HG02610 (cell line): ENCODE results near the gene CCR5AS.
"Not testable (repeated sequence)": the region's sequence is repeated elsewhere in the genome, so short reads cannot be mapped to it uniquely, and the experiment has no call there.

Experiments used
- ATAC-seq: cut with Tn5 transposase; IDR thresholded peaks from one replicate; pipeline ENCODE4 v1.9.1; 2021; ENCODE audit warnings: mild to moderate bottlenecking, moderate library complexity; ENCODE audit not compliant: unreplicated experiment

Gene CCR5AS

GRCh38 chr3:46358466-46358865 is 48.4 kb downstream of the CCR5AS start:
- no peak for ATAC-seq

DNA sequence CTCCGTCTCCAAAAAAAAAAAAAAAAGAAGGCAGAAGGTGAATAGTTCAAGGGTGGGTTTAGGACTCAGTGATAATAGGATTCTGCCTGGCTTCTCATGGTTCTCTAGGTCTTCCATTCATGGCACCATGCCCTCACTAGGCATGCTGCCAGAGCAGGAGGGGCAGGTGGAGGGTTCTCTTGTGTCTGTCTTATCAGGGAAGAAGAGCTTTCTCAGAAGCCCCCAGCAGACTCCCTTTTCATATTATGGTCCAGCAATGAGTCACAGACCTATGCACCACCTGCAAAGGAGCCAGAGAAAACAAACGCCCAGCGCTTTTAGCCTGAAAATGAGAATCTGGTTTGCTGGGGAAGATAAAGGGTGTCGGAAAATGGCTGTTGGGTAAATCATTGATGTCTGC is 50.0 kb downstream of the CCR5AS start:
- no peak for ATAC-seq

- ATAC-seq, result no peak
Measured at GRCh38 chr3:46356276-46356675, 50.6 kb downstream of the CCR5AS start.

DNA sequence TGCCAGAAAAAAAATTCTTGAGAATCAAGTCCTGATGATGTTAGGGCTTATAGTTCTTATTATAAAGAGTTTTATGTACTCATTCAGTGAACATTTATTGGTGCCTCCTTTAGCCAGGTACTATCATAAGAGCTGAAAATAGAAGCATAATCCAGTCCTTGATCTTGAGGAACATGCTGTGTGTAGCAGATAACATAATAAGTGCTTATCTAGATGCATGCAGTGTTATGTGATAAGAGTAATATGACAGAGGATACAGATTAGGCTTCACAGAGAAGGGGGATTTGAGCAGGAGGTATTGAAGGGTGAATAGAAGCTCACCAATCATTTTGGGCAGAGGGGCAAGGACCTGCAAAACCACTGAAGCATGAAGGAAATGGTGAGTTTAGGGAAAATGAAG is 51.9 kb downstream of the CCR5AS start:
- no peak for ATAC-seq

DNA sequence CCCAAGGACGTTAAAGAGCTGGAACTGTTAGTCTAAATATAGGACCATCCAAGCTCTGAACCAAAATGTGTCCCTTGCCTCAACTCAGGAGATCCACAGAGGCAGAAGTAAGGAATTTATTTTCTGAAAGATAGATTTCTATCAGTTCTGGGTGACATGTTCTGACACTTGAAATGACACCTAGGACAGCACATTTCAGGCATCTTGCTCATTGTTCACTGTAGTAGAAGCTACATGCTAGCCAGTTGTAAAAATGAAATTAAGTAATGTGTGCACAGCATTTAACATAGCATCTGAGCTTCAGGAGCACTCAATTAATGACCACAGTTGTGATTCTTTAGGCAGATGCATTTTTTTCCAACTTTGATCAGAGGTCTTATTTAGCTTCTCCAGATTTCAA is 52.4 kb downstream of the CCR5AS start:
- no peak for ATAC-seq

- ATAC-seq, result no peak
Measured at GRCh38 chr3:46353647-46354410, 53.0 kb downstream of the CCR5AS start, which contains the start of gene CCR2. TSS of gene CCR2 (plus strand) at chr3:46354111. CDS start at chr3:46357528, 3,417 bp downstream.

- ATAC-seq, result no peak
Measured at GRCh38 chr3:46353090-46353489, 53.8 kb downstream of the CCR5AS start.

DNA sequence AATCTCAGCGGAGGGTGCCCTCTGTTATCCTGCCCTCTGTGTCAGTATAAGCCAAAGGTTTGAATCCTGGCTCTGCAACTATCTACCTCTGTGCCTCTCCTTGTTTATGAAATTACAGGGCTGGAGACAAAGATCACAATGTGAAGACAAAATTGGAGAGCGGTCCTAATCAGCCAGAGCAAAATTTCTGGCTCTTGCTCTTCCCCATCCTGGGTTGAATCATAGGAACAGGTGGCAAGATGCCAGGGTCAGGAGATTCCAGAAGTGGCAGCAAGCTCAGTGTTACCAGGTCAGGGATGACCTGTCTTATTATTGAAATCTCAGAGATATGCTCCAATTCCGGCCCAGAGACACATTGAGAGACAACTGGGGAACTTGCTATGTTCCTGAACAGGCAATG is 55.2 kb downstream of the CCR5AS start:
- no peak for ATAC-seq

DNA sequence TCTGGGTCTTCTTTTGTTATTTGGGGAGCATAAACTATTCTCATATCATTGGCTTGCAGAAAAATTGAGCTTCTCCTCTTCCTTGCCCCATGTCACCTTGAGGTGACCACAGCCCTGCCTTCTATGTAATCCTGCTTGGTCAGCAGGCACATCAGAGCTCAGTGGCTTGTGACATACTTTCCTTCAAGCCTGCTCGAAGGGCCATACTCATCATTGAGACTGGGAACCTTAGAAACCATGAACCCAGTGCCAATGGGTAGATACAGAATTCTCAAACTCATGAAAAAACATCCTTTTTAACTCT is 56.7 kb downstream of the CCR5AS start:
- no peak for ATAC-seq

DNA sequence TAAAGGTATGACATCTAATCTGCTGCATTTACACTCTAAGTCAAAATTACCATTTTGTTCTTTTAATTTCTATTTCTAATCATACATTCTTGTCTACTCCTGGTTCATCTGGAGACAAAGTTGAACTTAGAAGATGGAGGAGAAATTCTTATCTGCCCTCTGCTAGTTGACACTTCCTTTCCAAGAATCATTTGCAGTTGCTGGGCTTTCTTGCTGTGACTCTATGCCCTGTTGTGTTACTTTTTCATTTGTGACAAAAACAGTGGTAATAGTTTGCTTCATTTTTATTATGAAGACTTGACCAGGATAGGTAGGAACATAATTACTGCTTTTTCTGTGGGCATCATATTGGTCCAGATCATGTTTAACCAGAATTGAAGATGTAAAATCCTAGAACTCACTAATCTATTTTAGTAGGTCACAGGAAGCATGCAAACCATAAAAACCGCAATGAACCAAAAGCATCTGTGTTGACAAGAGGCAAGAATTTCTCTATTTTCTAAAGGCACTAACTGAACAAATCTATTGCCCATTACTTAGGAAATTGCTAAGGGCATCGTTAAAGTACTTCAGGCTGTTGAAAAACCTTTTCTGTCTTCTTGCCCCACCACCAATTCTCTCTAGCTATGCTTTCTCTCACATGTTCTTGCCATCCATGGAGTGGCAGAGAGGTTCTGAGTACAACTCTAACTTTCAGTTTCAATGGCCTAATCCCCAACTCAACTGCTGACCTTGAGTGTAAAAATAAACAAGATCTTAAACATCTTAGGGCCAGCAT is 57.2 kb downstream of the CCR5AS start:
- no peak for ATAC-seq

DNA sequence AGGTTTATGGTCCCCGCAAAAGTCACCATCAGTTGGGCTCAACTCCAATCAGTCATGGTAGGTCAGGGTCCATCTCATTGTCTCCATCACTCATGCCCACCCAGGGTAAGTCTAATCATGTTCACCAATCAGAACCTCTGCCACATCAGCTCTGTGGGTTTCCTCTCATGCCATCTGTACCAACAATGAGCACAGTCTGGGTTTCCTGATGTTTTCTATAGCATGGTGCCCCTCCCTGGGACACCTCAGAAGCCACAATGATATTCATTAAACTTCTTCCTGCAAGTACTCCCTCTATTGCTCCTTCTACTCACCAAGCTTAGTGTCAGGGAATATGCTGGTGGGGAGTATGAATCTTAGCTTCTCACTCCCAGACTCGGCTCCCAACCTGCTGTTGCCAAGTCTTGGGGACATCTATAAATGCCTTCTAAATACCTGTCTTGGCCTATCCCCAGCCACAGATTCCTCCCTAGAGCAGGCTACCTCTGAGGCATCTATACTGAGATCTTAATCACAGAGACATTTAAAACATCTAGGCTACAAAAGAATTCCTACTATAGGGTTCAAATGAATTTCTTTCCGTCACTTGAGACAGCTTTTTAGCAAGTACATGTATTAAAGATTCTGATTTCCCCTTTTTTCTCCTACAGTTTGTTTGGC is 57.9 kb downstream of the CCR5AS start:
- no peak for ATAC-seq

GRCh38 chr3:46344476-46344875 is 62.4 kb downstream of the CCR5AS start:
- ATAC-seq, result no peak

GRCh38 chr3:46338840-46339239 is 68.0 kb downstream of the CCR5AS start:
- ATAC-seq, result no peak

- ATAC-seq, result no peak
Measured at GRCh38 chr3:46337911-46338310, 69.0 kb downstream of the CCR5AS start.

GRCh38 chr3:46335541-46335940 is 71.3 kb downstream of the CCR5AS start:
- ATAC-seq, result no peak

GRCh38 chr3:46334741-46335478 is 72.0 kb downstream of the CCR5AS start:
- no peak for ATAC-seq

GRCh38 chr3:46330676-46331075 is 76.2 kb downstream of the CCR5AS start:
- not testable (repeated sequence) for ATAC-seq

GRCh38 chr3:46325645-46326300 is 81.1 kb downstream of the CCR5AS start:
- ATAC-seq, result no peak

- ATAC-seq, result no peak
Measured at GRCh38 chr3:46324036-46324435, 82.8 kb downstream of the CCR5AS start.

DNA sequence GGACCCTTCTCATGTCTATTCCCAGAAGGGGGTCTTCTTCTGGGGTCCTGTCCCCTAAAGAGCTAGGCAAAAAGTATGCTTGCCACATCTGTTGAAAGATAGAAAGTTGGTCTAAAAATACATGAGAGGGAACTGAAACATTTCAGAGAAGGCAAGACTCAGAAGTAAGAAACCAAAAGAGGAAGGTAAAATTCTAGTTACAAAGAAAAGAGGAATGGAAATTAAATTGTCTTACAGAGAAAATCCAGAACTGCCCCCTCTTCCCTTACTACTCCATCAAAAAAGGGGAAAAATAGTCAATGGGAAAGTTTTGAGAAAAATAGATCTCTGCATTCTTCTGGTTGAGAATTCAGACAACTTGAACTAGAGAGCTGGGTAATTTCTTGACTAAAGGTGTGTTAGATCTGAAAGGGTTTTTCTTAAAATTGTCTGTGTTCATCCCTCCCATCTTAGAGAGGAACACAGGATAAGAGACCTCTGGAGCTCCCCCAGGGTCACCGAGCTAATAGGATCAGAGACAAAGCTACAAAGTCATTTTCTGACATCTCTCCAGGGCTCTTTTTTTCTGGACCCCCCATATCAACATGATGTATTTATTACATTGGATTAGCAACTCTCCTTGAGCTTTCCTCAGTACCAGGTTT is 85.3 kb downstream of the CCR5AS start:
- ATAC-seq, result no peak
